GM21447 (cell line): Measurements from ENCODE around the gene MALRD1.
"Not testable (repeated sequence)": the region's sequence is repeated elsewhere in the genome, so short reads cannot be mapped to it uniquely, and the experiment has no call there.

ENCODE experiments used
- ATAC-seq: cut with Tn5 transposase; IDR thresholded peaks from one replicate; pipeline ENCODE4 v1.9.1; 2021; ENCODE audit not compliant: unreplicated experiment

The MALRD1 gene

GRCh38 chr10:19704544-19704943 is 655.9 kb downstream of the MALRD1 start:
- no peak for ATAC-seq

- ATAC-seq: no peak
Measured at GRCh38 chr10:19705250-19705649, 656.6 kb downstream of the MALRD1 start.

- no peak for ATAC-seq
Measured at GRCh38 chr10:19706904-19707303, 658.3 kb downstream of the MALRD1 start.

GRCh38 chr10:19707376-19707775 is 658.8 kb downstream of the MALRD1 start:
- no peak for ATAC-seq

- ATAC-seq: no peak
Measured at GRCh38 chr10:19708031-19708430, 659.4 kb downstream of the MALRD1 start.

- ATAC-seq: no peak
Measured at GRCh38 chr10:19710600-19710999, 662.0 kb downstream of the MALRD1 start.

GRCh38 chr10:19713159-19713558 is 664.6 kb downstream of the MALRD1 start:
- ATAC-seq: no peak

- no peak for ATAC-seq
Measured at GRCh38 chr10:19713800-19714525, 665.4 kb downstream of the MALRD1 start.

GRCh38 chr10:19719284-19719683 is 670.7 kb downstream of the MALRD1 start:
- no peak for ATAC-seq

GRCh38 chr10:19724287-19724686 is 675.7 kb downstream of the MALRD1 start:
- ATAC-seq: no peak

- no peak for ATAC-seq
Measured at GRCh38 chr10:19728376-19728775, 679.8 kb downstream of the MALRD1 start.

- ATAC-seq: no peak
Measured at GRCh38 chr10:19728964-19729363, 680.4 kb downstream of the MALRD1 start.

- ATAC-seq: no peak
Measured at GRCh38 chr10:19730167-19730906, 681.7 kb downstream of the MALRD1 start.

- no peak for ATAC-seq
Measured at GRCh38 chr10:19730907-19731217, 682.3 kb downstream of the MALRD1 start.

- no peak for ATAC-seq
Measured at GRCh38 chr10:19731560-19731959, 683.0 kb downstream of the MALRD1 start.

- no peak for ATAC-seq
Measured at GRCh38 chr10:19738440-19738839, 689.8 kb downstream of the MALRD1 start.

GRCh38 chr10:19739232-19739631 is 690.6 kb downstream of the MALRD1 start:
- ATAC-seq: not testable (repeated sequence)

GRCh38 chr10:19742144-19742543 is 693.5 kb downstream of the MALRD1 start:
- not testable (repeated sequence) for ATAC-seq

GRCh38 chr10:19745672-19746071 is 697.1 kb downstream of the MALRD1 start:
- no peak for ATAC-seq

GRCh38 chr10:19749185-19749729 is 700.7 kb downstream of the MALRD1 start:
- ATAC-seq: no peak

GRCh38 chr10:19750972-19751371 is 702.4 kb downstream of the MALRD1 start:
- no peak for ATAC-seq

- no peak for ATAC-seq
Measured at GRCh38 chr10:19756919-19757318, 708.3 kb downstream of the MALRD1 start.
